Natural killer cell (primary cell): ENCODE results near the gene FHIT. TPM values are rescaled to one million over a fixed set of nuclear protein-coding genes. Genes with fewer than 3 reads are reported as not detected.
A peak's percentile ranks its signal among the peaks of the same experiment; 100 is the strongest.

ENCODE experiments used
- ATAC-seq, 3 donors: fragments of 150-1000 bp in 2 of 3; fragments of 200-7000 bp in 1 of 3; cut with Tn5 transposase; 1 replicate in 1 of 3; 2 replicates in 2 of 3; pipeline ENCODE4 v1.10.0; 2021; ENCODE audit warnings: mild to moderate bottlenecking in 2 of 3, moderate library complexity in 2 of 3
- DNase-seq, 2 donors: peaks; one replicate each; pipeline versions ENCODE4 v3.0.0 to v3.0.0-alpha.2; 2013 to 2021; ENCODE audit warnings: mixed read lengths in 1 of 2
- H3K27ac ChIP-seq: one replicate; pipeline ENCODE4 v1.5.1; 2013; ENCODE audit warnings: mild to moderate bottlenecking, low read length
- H3K27me3 ChIP-seq: one replicate; pipeline ENCODE4 v1.6.1; 2013; ENCODE audit warnings: low read length; ENCODE audit not compliant: control insufficient read depth, insufficient read depth
- H3K36me3 ChIP-seq: one replicate; pipeline ENCODE4 v1.6.1; 2013; ENCODE audit warnings: low read length; ENCODE audit not compliant: control insufficient read depth, insufficient read depth
- H3K4me1 ChIP-seq: one replicate; pipeline ENCODE4 v1.6.1; 2013; ENCODE audit warnings: low read length; ENCODE audit not compliant: control insufficient read depth, insufficient read depth
- H3K4me3 ChIP-seq: one replicate; pipeline ENCODE4 v1.5.1; 2013; ENCODE audit warnings: low read length
- H3K9me3 ChIP-seq: one replicate; pipeline ENCODE4 v1.6.1; 2013; ENCODE audit warnings: low read length; ENCODE audit not compliant: control insufficient read depth, insufficient read depth
- H3K27ac Mint-ChIP-seq, 2 donors: one replicate each; pipeline ENCODE4 v1.8.0; 2022; ENCODE audit warnings: mild to moderate bottlenecking in 2 of 2, mixed read lengths in 2 of 2, moderate library complexity in 1 of 2
- H3K27me3 Mint-ChIP-seq, 2 donors: one replicate each; pipeline ENCODE4 v1.8.0; 2022; ENCODE audit warnings: low read depth in 2 of 2, mixed read lengths in 2 of 2
- H3K36me3 Mint-ChIP-seq: one replicate; pipeline ENCODE4 v1.8.0; 2022; ENCODE audit warnings: mixed read lengths
- H3K4me1 Mint-ChIP-seq, 2 donors: one replicate each; pipeline ENCODE4 v1.8.0; 2022; ENCODE audit warnings: mixed read lengths in 2 of 2
- H3K4me3 Mint-ChIP-seq: one replicate; pipeline ENCODE4 v1.8.0; 2022; ENCODE audit warnings: mild to moderate bottlenecking, moderate library complexity, mixed read lengths
- H3K9me3 Mint-ChIP-seq, 2 donors: one replicate each; pipeline ENCODE4 v1.8.0; 2022; ENCODE audit warnings: mixed read lengths in 2 of 2
- CTCF ChIP-seq: fragments of 200-600 bp; IDR thresholded peaks from one replicate; pipeline ENCODE4 v1.8.0; 2022; ENCODE audit warnings: antibody characterized with exemption
- WGBS: methylation state at CpG from one replicate; pipeline ENCODE4 v1.1.7; 2013; ENCODE audit warnings: missing lambda C conversion rate; ENCODE audit not compliant: insufficient coverage; 5-methylcytosine and 5-hydroxymethylcytosine counted together
- intact Hi-C: fragments of 100-400 bp; cut with micrococcal nuclease; formaldehyde crosslinking; loops from one replicate; pipeline ENCODE4 v1.14.2; 2022
- total RNA-seq, 4 donors: library from RNA; stranded (reverse); fragments of 120-200 nt in 1 of 4; gene quantifications; one replicate each; pipeline versions ENCODE4 v1.2.3 to v1.2.4, GENCODE V29; 2013 to 2022

FHIT gene
- total RNA-seq, 3 donors from 2014 or later (not counting 1 experiment from before 2014, with no cell fraction given): 2.7 to 6.1 (median 3.3) TPM

- no peak for TF ChIP-seq CTCF
- Mint-ChIP-seq H3K27me3 (peaks cover 3 to 6% of the 10 kb centered on the region in 2 donors), H3K36me3 (no peaks in the 10 kb centered on the region), H3K9me3 (no peaks in the 10 kb centered on the region), H3K4me3 (no peak overlapping the region), H3K27ac (no peak overlapping the region), H3K4me1 (peaks cover 7 to 10% of the 10 kb centered on the region in 2 donors)
- Histone ChIP-seq H3K27ac (no peak overlapping the region), H3K4me1 (peaks cover 6% of the 10 kb centered on the region), H3K4me3 (no peak overlapping the region), H3K9me3 (no peaks in the 10 kb centered on the region), H3K36me3 (no peaks in the 10 kb centered on the region), H3K27me3 (no peaks in the 10 kb centered on the region)
- intact Hi-C loops: no loop called here
- no peak for DNase-seq
- WGBS: 51% methylated on average over 2 of the region's 2 CpGs
- ATAC-seq: peak in 1 of 3 donors; percentile 43
These were observed 1450.8 kb downstream of the FHIT start for GRCh38 chr3:59800481-59800880.

GRCh38 chr3:59798372-59799086 lies 1452.7 kb downstream of the FHIT start:
- Mint-ChIP-seq H3K27ac (no peak overlapping the region), H3K4me3 (no peak overlapping the region), H3K4me1 (peaks cover 7 to 10% of the 10 kb centered on the region in 2 donors), H3K27me3 (peaks cover 3 to 6% of the 10 kb centered on the region in 2 donors), H3K36me3 (no peaks in the 10 kb centered on the region), H3K9me3 (no peaks in the 10 kb centered on the region)
- H3K4me3 ChIP-seq: no peak overlapping the region
- H3K27me3 ChIP-seq: no peaks in the 10 kb centered on the region
- no peak overlapping the region for H3K27ac ChIP-seq
- WGBS: 95% methylated on average over 5 of the region's 6 CpGs
- H3K9me3 ChIP-seq: no peaks in the 10 kb centered on the region
- H3K4me1 ChIP-seq: peaks cover 6% of the 10 kb centered on the region
- intact Hi-C loops: no loop called here
- ATAC-seq (no peak), DNase-seq (no peak)
- no peak for TF ChIP-seq CTCF
- no peaks in the 10 kb centered on the region for H3K36me3 ChIP-seq

GRCh38 chr3:59797533-59797932 lies 1453.7 kb downstream of the FHIT start:
- H3K4me1 Mint-ChIP-seq: peaks cover 7 to 10% of the 10 kb centered on the region in 2 donors
- H3K4me3 ChIP-seq: no peak overlapping the region
- H3K27me3 Mint-ChIP-seq: peaks cover 3 to 6% of the 10 kb centered on the region in 2 donors
- no peaks in the 10 kb centered on the region for H3K36me3 Mint-ChIP-seq
- no peak overlapping the region for H3K27ac ChIP-seq
- intact Hi-C loops: no loop called here
- no peak for TF ChIP-seq CTCF
- H3K4me1 ChIP-seq: peaks cover 6% of the 10 kb centered on the region
- no peaks in the 10 kb centered on the region for H3K9me3 Mint-ChIP-seq
- H3K27ac Mint-ChIP-seq: no peak overlapping the region
- no peaks in the 10 kb centered on the region for H3K9me3 ChIP-seq
- no peak overlapping the region for H3K4me3 Mint-ChIP-seq
- no peak for DNase-seq
- no peak for ATAC-seq
- no peaks in the 10 kb centered on the region for H3K36me3 ChIP-seq
- H3K27me3 ChIP-seq: no peaks in the 10 kb centered on the region
- WGBS: 88% methylated on average over 2 of the region's 5 CpGs

GRCh38 chr3:59796456-59796855 lies 1454.8 kb downstream of the FHIT start:
- Mint-ChIP-seq H3K4me3 (no peak overlapping the region), H3K27ac (no peak overlapping the region)
- intact Hi-C loops: no loop called here

More at GRCh38 chr3:59796456-59796855, 1454.8 kb downstream of the FHIT start:
- Mint-ChIP-seq H3K27me3 (peaks cover 3 to 6% of the 10 kb centered on the region in 2 donors), H3K9me3 (no peaks in the 10 kb centered on the region), H3K36me3 (no peaks in the 10 kb centered on the region), H3K4me1 (peaks cover 7 to 10% of the 10 kb centered on the region in 2 donors)
- H3K27ac ChIP-seq: no peak overlapping the region
- no CpG with 5 or more reads among the region's 2 CpGs for WGBS
- no peaks in the 10 kb centered on the region for H3K27me3 ChIP-seq
- no peak for TF ChIP-seq CTCF
- H3K4me3 ChIP-seq: no peak overlapping the region
- H3K9me3 ChIP-seq: no peaks in the 10 kb centered on the region
- no peak for DNase-seq
- H3K4me1 ChIP-seq: peaks cover 6% of the 10 kb centered on the region
- H3K36me3 ChIP-seq: no peaks in the 10 kb centered on the region
- ATAC-seq: no peak
